HG02623 (cell line): ENCODE data around the gene SASH1.
"Not testable (repeated sequence)": the region's sequence is repeated elsewhere in the genome, so short reads cannot be mapped to it uniquely, and the experiment has no call there.

Experiments used
- ATAC-seq: cut with Tn5 transposase; IDR thresholded peaks from one replicate; pipeline ENCODE4 v1.9.1; 2021; ENCODE audit warnings: moderate library complexity; ENCODE audit not compliant: unreplicated experiment

SASH1 gene

DNA sequence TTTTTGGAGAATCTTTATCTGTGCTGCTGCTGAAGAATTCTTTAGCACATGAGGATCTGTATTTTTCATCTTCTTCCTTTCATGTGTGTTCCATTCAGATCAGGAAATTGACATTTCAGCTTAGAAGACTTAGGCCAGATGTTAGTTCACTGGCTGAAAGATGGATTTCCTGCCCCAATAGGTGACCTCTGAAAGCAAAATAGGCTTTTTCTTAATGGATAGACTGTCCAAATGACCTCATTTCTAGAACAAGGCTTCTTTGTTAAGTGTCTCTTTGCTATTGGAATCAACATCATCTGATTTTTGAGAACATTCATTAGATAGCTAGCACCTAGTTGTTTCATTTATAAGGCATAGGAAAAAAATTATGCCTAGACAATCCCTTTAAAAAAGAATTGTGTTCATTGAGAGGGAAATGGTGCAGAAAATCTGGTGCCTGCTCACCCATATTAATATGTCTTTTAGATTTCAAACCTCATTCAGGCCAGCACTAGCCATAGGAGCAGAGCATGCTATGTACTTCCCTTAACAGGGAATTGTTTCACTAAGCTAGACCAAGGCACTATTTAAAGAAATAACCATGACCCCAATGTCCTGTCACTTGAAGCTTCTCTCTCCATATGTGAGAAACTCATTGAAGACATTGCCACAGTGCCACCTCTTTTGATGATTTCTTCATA is 13.6 kb upstream of the SASH1 start:
- ATAC-seq, result no peak

DNA sequence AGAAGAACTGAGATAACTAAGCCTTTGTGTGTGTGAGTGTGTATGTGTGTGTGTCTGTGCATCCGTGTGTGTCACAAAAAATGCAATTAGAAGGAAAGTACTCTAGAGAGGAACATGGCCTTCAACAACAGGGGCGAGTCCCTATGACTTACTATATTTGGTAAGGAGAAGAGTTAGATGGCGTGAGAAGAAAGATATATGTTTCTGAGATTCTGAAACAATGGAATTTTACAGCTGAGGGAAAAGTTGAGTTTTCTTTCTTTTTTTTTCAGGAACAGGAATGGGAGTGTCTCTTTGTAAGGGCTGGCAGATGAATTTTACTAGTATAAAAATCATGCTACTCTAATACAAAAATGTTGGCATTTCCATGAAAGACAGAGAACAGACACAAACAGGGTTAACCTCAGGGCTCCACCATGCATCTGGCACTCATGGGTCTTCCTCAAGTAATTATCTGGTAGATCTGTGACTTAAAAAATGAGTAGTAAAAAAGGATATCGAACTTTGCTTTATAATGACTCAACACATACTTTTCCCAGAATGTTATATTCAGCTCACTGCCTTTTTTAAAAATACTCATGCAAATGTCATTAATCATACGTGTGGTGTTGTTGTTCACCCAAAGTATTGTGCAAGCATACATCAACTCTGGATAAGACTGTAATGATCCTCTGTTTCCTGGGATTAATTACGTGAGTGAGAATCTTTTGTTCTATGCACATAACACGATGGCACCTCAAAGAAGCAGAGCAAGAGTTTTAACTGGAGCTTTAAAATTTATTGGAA is 12.8 kb upstream of the SASH1 start:
- ATAC-seq, result no peak

DNA sequence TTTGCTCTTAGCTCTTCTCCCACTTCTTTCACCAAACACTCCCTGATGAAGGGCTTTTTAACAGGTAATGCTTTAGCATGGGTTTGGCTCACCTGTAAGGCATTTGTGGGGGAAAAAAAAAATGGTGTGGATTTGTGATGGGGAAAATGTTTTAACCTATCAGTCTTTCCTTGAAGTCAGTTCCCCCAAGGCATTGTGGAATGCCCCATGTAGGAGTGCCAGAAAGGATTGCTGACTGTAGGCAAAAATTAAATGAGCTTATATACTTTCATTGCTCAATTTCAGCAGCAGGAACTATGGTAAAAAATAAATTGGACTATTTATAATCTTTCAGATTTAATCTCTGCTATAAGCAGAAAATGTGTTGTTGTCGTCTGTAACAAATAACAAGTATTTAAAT is 10.6 kb upstream of the SASH1 start:
- ATAC-seq, result no peak

DNA sequence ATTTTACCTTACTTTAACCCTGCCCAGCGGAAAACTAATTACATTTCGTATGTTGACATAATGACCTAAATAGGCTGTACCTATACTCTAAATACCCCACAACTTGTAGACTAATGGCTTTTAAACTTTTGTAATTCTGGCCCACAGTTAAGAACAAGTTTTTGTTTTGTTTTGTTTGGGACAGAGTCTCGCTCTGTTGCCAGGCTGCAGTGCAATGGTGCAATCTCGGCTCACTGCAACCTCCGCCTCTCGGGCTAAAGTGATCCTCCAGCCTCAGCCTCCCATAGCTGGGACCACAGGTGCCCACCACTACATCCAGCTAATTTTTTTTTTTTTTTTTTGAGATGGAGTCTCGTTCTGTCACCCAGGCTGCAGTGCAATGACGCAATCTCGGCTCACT is 5.7 kb upstream of the SASH1 start:
- ATAC-seq, result no peak

DNA sequence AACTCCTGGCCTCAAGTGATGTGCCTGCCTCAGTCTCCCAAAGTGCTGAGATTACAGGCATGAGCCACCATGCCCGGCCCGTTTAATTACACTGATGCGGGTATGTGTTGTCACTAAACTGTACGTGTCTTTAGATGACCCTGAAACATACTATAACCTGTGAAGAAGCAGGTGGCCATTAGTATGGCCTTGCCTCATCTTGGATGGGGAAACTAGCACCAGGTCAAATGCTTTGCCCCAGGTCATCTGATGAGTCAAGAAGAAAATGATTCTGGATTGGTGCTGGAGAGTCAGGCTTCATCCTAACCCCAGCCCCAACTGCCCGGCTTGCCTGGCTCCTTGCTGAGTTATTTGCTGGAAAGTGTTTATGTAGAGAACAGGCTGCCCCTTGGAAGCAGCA is 2.9 kb upstream of the SASH1 start:
- no peak for ATAC-seq

DNA sequence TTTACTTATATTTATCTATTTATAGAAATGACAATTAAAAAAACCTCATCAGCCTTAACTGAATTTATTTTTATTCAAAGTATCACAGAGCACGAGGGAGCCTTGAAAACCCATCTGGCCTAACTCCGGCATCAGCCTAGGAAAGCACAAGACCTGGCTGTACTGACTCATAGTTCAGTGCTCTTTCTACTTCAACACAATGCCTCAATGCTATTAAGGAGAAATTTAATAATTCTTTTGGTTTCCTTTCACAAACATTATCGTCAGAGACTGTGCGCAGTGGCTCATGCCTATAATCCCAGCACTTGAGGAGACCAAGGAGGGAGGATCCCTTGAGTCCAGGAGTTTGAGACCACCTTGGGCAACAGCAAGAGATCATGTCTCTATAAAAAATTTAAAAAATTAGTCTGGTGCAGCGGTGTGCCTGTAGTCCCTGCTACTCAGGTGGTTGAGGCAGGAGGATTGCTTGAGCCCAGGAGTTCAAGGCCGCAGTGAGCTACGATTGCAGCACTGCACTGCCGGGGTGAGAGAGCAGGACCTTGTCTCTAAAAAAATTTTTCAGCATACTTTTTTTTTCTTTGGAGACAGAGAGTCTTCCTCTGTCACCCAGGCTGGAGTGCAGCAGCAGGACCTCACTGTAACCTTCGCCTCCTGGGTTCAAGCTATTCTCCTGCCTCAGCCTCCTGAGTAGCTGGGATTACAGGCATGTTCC is 1.9 kb upstream of the SASH1 start:
- no peak for ATAC-seq

DNA sequence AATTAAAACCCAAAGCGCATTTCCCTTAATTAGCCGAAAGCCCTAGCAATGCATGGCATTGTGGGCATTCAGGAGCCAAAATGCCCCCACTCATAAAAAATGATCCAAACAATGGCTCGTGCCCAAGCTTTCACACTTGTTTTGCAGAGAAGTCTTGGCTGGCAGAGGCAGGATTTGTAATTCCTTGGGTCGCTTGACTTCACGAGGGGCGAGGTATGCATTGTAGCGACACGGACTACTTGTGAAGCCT is 613 bp upstream of the SASH1 start:
- no peak for ATAC-seq

DNA sequence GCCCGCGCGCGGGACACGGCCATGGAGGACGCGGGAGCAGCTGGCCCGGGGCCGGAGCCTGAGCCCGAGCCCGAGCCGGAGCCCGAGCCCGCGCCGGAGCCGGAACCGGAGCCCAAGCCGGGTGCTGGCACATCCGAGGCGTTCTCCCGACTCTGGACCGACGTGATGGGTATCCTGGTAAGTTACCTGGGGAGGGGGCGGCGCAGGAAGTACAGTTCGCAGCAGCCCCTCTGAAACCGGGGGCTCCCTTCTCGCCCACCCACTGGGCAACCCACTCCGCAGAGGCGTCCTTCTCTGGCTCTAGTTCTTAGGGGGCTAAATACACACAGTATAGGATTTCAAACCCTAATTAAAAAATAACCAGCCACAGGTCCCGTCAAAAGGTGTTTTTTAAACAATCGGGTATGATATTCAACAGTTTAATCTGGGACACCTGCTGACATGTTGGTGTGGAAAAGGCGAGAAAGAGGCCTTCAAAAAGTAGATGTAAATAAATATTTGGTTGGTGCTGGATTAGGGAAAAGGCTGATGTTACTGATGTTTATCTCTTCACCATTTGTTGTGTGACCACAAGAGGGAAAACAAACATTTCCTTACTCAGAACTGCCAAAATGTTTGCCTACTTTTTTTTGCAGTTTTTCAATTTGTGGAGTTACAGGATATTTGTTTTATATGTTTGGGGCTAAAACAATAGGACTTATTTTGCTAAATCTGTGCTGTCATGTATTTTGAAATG is 577 bp downstream of the SASH1 start:
- peak; percentile 18 for ATAC-seq

DNA sequence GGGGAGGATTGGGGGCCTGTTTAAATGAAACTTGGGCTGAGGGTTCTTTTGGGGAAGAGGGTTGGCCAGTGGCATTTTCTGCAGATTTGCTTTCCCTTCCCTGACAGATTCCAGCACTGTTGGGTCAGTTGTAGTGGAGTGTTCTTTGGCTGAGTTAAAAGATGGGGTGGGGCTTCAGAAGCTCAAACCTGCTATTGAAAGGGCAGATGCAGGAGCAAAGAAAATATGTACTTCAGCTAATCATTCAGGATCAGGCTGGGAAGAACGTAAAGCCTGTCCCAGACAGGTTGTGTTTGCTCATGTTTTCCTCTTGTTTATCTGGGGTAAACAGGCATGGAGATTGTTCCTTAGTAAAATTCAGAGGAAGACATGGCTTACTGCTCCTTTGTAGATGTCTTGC is 2.5 kb downstream of the SASH1 start:
- no peak for ATAC-seq

DNA sequence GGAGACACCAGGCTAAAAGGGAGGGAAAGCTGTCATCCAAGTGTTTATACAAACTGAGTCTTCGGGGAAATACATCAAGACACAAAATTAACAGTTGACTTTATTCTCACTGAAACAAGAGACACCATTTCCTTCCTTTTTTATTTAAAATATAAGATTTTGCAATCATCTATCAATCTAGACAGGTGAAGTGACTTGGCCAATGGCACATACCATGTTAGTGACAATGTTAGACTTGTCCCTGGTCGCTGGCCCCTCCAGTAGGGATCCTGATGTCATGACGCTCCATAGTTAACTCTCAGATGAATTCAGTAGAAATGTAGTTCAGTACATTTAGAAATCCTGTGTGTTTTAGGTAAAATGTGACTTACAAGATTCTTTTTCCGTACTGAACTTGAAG is 2.9 kb downstream of the SASH1 start:
- ATAC-seq, result no peak

DNA sequence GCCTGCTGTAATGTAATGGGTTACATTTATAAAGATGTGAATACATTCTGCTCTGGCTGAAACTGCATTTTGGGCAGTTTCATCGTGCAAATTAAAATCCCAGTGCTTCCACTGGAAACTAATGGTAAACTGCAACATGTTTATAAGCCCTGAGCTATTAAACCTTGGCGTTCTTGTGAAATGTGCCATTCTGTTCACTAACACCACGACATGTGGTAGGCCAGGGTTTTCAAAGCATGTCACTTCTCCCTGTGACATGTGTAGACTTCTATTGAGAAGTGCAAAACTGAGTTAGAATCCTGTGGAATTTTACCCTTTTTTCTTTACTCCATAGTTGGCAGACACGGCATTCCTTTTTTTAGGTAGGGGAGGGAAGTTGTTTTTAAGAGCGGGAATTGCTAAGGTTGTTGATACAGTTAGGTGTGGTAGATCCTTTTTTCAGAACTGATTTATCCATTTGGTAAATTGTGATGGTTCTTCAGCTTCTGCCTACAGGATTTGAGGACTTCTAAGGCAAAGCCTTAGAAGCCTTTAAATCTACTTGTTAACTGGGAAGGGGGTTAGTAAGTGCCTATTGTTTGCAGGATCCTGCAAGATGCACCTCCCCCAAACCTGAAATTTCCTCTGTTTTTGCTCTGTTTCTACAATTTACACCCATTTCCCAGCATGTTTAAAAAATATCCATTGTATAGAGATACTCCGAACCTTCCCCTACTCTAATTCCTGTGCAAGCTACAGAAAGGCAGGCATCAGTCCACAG is 4.2 kb downstream of the SASH1 start:
- no peak for ATAC-seq

DNA sequence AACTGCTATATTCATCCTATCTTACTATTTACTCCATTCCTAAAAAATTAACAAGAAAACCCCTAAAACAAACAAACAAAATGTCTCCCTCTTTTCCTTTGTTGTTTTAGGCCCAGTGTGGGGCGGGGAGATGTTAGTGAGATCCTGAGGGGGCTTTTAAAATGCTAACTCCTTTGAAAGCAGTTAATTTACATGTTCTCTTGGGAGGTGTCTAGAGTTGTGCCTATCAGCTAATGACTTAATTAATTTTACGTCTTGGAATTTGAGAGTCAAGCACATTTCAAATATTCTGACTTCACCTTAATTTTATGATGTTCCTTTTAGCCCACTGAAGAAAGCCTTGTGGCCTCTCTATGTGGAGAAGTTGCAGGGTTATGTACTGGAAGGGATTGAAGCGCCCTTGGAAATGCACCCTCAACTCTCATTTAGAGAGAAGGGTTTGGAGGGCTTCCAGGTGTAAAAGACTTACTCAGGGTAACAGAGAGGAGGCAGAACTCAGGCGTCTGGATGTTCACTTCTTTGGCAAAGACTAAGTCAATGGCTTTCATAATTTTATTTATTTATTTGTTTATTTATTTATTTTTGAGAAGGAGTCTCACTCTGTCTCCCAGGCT is 4.9 kb downstream of the SASH1 start:
- ATAC-seq, result no peak

DNA sequence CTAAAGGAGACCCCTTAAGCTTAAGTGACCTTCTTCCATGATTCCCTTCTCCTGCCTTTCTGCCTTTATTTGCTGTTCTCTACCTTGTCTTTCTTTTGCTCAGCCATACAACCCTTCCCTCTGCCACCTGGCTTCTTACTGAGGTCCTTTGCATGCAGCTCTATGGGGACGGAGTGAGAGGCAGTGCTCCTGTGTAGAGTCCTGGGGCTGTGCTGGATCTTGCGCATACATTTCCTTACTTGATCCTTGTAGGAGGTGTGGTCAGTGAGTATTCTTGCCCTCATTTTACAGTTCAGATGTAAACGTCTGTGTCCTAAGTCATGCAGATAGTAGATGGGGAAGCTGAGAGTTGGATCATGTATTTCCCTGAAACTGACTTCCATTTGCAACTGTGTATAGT is 5.7 kb downstream of the SASH1 start:
- ATAC-seq, result no peak

DNA sequence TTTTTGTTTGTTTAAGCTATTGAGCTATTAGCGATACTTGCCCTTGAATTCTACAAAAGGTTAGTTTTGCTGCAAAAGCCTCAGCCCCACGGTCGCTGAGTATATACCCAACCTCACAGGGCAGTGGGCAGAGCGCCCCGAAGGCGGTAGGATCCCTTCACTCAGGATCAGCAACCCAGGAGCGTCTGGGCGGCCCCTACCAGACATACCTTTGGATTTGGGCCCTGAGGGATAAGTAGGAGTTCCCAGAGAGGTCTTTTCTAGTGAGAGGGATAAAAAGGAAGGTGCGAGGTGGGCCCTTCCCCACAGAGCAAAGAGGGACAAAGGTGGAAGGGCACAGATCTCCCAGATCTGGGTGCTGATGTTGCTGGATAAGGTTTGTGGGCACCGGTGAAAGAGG is 6.1 kb downstream of the SASH1 start:
- no peak for ATAC-seq

DNA sequence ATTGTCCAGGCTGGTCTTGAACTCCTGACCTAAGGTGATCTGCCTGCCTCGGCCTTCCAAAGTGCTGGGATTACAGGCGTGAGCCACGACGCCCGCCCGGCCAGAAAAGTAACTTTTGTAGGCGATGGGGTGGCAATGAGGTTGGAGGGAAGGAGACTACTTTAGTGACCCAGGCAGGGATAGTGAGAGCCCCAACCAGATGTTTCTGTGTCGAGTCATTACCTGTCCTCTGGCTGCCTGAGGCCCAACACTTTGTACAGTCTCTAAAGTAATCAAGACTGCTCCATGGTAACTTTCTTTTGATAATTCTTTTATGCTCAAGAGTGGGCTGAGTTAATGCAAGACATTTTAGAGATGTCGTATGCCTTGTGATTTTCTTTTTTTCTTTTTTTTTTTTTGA is 6.8 kb downstream of the SASH1 start:
- ATAC-seq, result no peak

DNA sequence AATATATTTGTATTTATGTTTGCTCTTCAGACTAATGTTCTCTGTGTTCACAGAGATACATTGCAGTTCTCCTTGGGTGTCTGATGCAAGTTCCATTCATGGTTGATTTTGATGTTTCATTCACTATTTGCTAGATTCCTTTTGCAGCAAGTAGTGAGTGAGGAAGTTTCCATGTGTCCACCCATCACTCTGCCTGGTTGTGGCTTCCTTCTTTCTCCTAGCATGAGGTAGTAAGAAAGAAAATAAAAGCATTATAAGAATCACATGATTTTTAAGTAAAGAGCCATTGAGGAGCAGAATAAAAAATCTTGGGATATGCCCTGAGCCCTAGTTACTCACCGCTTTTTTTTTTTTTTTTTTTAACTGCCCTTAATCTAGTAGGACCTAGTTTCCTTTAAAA is 8.7 kb downstream of the SASH1 start:
- no peak for ATAC-seq

DNA sequence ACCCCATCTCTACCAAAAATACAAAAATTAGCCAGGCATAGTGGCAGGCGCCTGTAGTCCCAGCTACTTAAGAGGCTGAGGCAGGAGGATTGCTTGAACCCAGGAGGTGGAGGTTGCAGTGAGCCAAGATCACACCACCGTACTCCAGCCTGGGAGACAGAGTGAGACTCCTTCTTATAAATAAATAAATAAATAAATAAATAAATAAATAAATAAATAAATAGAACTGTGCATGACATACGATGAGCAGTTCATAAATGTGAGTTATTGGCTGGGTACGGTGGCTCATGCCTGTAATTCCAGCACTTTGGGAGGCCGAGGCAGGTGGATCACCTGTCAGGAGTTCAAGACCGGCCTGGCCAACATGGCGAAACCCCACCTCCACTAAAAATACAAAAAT is 9.8 kb downstream of the SASH1 start:
- not testable (repeated sequence) for ATAC-seq

DNA sequence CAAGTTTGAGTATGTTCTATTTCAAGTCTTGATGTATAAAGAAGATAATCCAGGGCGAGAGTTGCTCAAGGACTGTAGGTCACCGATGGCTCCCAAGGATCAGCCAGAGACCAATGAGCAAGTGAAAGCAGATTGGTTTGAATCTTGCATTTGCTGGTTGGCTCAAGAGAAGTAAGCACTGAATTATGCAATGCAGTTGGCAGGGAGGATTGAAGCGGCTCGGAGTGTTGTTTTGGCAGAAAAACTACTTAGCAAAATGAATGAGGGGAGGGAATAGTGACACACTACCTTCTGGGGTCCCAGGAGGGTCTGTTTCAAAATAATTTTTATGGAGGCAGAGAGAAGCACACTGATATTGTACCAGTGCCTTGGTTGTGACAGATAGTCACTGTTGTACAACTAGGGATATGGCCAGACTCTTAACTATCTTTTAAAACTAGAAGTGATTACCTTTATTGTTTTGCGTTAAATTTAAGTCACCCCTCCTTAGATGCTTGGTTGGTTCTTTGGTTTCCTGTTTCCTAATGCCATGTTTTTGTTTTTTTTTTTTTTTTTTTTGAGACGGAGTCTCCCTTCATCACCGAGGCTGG is 15.7 kb downstream of the SASH1 start:
- ATAC-seq, result no peak

DNA sequence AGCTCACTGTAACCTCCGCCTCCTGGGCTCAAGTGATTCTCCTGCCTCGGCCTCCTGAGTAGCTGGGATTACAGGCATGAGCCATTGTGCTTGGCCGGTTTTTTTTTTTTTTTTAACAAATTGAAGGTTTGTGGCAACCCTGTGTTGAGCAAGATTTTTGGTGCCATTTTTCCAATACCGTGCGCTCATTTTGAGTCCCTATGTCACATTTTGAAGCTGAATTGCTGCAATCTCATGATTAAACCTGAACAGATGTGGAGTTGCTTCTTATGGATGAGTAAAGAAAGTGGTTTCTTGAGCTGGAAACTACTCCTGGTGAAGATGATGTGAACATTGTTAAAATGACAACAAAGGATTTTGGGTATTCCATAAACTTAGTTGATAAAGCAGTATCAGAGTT is 16.6 kb downstream of the SASH1 start:
- no peak for ATAC-seq
